ENCODE measurements around the gene ITFG2. TPM values are rescaled to one million over a fixed set of nuclear protein-coding genes. Genes with fewer than 3 reads are reported as not detected.

Gene ITFG2
- total and polyA plus RNA-seq, 2 donors (not counting 3 experiments of a cell fraction or from before 2014, with no cell fraction given): 25.0 to 31.9 TPM

DNA sequence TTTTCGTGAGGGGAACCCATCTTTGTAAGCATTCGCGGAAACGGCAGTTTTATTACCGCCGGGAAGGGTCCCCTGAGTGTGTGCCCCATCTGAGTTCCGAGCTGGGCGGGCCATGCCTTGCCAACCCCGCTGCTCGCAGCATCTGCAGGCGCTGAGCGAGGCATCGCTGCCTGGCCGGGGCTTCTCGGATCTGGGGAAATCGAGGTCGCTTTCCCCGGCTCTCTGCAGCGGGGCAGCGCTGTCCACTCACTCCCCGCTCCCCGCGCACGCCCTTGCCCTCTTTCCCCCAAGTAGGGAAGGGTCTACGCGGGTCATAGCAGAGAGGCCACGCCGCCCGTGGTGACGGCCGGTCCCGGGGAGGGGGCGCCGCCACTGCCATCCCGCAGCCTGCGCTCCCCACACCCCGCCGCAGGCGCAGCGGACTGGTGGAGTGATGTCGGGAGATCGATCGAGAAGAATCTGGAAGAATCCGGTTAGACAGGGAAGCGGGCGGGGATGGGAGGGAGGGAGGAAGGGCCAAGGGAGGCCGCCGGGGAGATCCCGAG, 18.2 kb upstream of the ITFG2 start:
- Histone ChIP-seq H3K9me1 (replicated peaks; ENCODE audit: control insufficient read depth, extremely low read depth, insufficient read depth, low read length) (no peaks in the 10 kb centered on the region), H3K4me2 (ENCODE audit: insufficient read depth, low read length) (peak overlapping the region; percentile 35), H3K4me3 (replicated peaks in 1 of 3; ENCODE audit: insufficient read depth in 1 of 3, low read depth in 1 of 3, low read length in 3 of 3) (peak overlapping the region in 2 of 3 experiments; percentile 48 to 69), H3K4me1 (ENCODE audit: control insufficient read depth, extremely low read depth, insufficient read depth, low read length) (peaks cover 23% of the 10 kb centered on the region), H2AFZ (ENCODE audit: low read depth, low read length) (peak overlapping the region; percentile 62), H3K9me3 (replicated peaks; ENCODE audit: control insufficient read depth, insufficient read depth, low read length) (no peaks in the 10 kb centered on the region), H3K27me3 (ENCODE audit: control insufficient read depth in 2 of 2, insufficient read depth in 2 of 2, low read length in 2 of 2) (peaks cover 5 to 8% of the 10 kb centered on the region in 2 experiments), H3K9ac (replicated peaks; ENCODE audit: extremely low read depth, insufficient read depth, low read length) (peak overlapping the region; percentile 8), H3K79me2 (ENCODE audit: control insufficient read depth, insufficient read depth, low read length) (peaks cover 25% of the 10 kb centered on the region), H4K20me1 (replicated peaks; ENCODE audit: control insufficient read depth, extremely low read depth, insufficient read depth, low read length) (no peaks in the 10 kb centered on the region), H3K36me3 (ENCODE audit: control insufficient read depth in 2 of 2, extremely low read depth in 1 of 2, insufficient read depth in 2 of 2, low read length in 2 of 2) (peaks cover 6 to 7% of the 10 kb centered on the region in 2 experiments), H3K27ac (ENCODE audit: insufficient read depth, low read depth, low read length) (no peak overlapping the region)
- ChIA-PET POLR2A (no interaction called here), CTCF (interaction anchor here (1.2 to 3.1 kb wide), 2 partner anchors 11 to 19 kb away, joined by 8 to 31 read pairs; partner anchors contain the start of gene ITFG2)
- no TSS peak for BruUV-seq (replicated peaks)
- TF ChIP-seq POLR2A (IDR thresholded peaks at IDR 0.05; ENCODE audit: low read depth, low read length) (no peak), MYC (IDR thresholded peaks at IDR 0.05; ENCODE audit: low read depth, low read length) (no peak), EZH2 (IDR thresholded peaks at IDR 0.05; ENCODE audit: borderline replicate concordance, low read depth, low read length, severe bottlenecking) (peak; percentile 87), POLR2AphosphoS5 (IDR thresholded peaks at IDR 0.05; ENCODE audit: insufficient read depth, low read depth, low read length) (no peak)
- intact Hi-C loops (cut with micrococcal nuclease) (loop anchor here (2.0 kb wide), 1 partner anchor 243 kb away; no protein-coding TSS in a partner anchor), dilution Hi-C loops (cut with MboI; ENCODE audit: extremely low pct_ligation_motif_present, low sequenced_read_pairs) (no loop called here)
- DNase-seq (ENCODE audit: low read depth, low spot score) (no peak), FAIRE-seq (no peak)

GRCh38 chr12:2794736-2795289, 17.7 kb upstream of the ITFG2 start, which contains the start of gene FKBP4:
Gene FKBP4, plus strand, starts transcription at chr12:2794970. Its CDS starts 170 bp downstream, at chr12:2795140.
- dilution Hi-C loops (cut with MboI; ENCODE audit: extremely low pct_ligation_motif_present, low sequenced_read_pairs) (no loop called here), intact Hi-C loops (cut with micrococcal nuclease) (loop anchor here (2.0 kb wide), 1 partner anchor 242 kb away; no protein-coding TSS in a partner anchor)
- POLR2A ChIA-PET: no interaction called here
- TF ChIP-seq MYC (IDR thresholded peaks at IDR 0.05; ENCODE audit: low read depth, low read length): peak; percentile 42
- TF ChIP-seq, protein P1, sequence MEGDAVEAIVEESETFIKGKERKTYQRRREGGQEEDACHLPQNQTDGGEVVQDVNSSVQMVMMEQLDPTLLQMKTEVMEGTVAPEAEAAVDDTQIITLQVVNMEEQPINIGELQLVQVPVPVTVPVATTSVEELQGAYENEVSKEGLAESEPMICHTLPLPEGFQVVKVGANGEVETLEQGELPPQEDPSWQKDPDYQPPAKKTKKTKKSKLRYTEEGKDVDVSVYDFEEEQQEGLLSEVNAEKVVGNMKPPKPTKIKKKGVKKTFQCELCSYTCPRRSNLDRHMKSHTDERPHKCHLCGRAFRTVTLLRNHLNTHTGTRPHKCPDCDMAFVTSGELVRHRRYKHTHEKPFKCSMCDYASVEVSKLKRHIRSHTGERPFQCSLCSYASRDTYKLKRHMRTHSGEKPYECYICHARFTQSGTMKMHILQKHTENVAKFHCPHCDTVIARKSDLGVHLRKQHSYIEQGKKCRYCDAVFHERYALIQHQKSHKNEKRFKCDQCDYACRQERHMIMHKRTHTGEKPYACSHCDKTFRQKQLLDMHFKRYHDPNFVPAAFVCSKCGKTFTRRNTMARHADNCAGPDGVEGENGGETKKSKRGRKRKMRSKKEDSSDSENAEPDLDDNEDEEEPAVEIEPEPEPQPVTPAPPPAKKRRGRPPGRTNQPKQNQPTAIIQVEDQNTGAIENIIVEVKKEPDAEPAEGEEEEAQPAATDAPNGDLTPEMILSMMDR (IDR thresholded peaks at IDR 0.05; ENCODE audit: extremely low read depth in 1 of 2, insufficient read depth in 1 of 2, low read depth in 1 of 2, low read length in 2 of 2): no peak
- peak; percentile 76 for TF ChIP-seq POLR2A (IDR thresholded peaks at IDR 0.05; ENCODE audit: low read depth, low read length)
- TF ChIP-seq POLR2AphosphoS5 (IDR thresholded peaks at IDR 0.05; ENCODE audit: insufficient read depth, low read depth, low read length): peak; percentile 71
- Histone ChIP-seq H2AFZ (ENCODE audit: low read depth, low read length) (peak within 1 kb of the TSS; percentile 71), H3K79me2 (ENCODE audit: control insufficient read depth, insufficient read depth, low read length) (peaks cover 25% of the 10 kb centered on the region), H3K9me3 (replicated peaks; ENCODE audit: control insufficient read depth, insufficient read depth, low read length) (no peaks in the 10 kb centered on the region), H3K36me3 (ENCODE audit: control insufficient read depth in 2 of 2, extremely low read depth in 1 of 2, insufficient read depth in 2 of 2, low read length in 2 of 2) (peaks cover 12 to 13% of the 10 kb centered on the region in 2 experiments), H3K27me3 (ENCODE audit: control insufficient read depth in 2 of 2, insufficient read depth in 2 of 2, low read length in 2 of 2) (peaks cover 5 to 7% of the 10 kb centered on the region in 2 experiments), H3K9me1 (replicated peaks; ENCODE audit: control insufficient read depth, extremely low read depth, insufficient read depth, low read length) (no peaks in the 10 kb centered on the region), H4K20me1 (replicated peaks; ENCODE audit: control insufficient read depth, extremely low read depth, insufficient read depth, low read length) (no peaks in the 10 kb centered on the region), H3K4me1 (ENCODE audit: control insufficient read depth, extremely low read depth, insufficient read depth, low read length) (peaks cover 23% of the 10 kb centered on the region), H3K27ac (ENCODE audit: insufficient read depth, low read depth, low read length) (peak within 1 kb of the TSS; percentile 1), H3K4me2 (ENCODE audit: insufficient read depth, low read length) (peak within 1 kb of the TSS; percentile 91), H3K4me3 (replicated peaks in 1 of 3; ENCODE audit: insufficient read depth in 1 of 3, low read depth in 1 of 3, low read length in 3 of 3) (peak within 1 kb of the TSS; percentile 69 to 93 (median 73)), H3K9ac (replicated peaks; ENCODE audit: extremely low read depth, insufficient read depth, low read length) (peak within 1 kb of the TSS; percentile 63)
- DNase-seq (ENCODE audit: low read depth, low spot score) (peak; percentile 82), FAIRE-seq (peak; percentile 94)
- CTCF ChIA-PET: interaction anchor here (1.2 to 3.1 kb wide), 4 partner anchors 11 to 246 kb away, joined by 3 to 31 read pairs (median 7); partner anchors contain the start of gene ITFG2
- BruUV-seq (replicated peaks): no TSS peak
